ENCODE data around the gene IL17F.

Gene IL17F

GRCh38 chr6:52187098-52187497 is 57.2 kb downstream of the IL17F start:
- DNase-seq (ENCODE audit: low read depth) = no peak

Data from HS-5 (cell line).